Adrenal gland (tissue), 5 donors: Measurements from ENCODE around the gene NACC2.

Source experiments
- CTCF ChIP-seq, 6 experiments: fragments of 450-650 bp in 4 of 6; fragments of 200-600 bp in 2 of 6; sonication (generic) in 1 of 6; IDR thresholded peaks; 1 replicate in 5 of 6; 2 replicates in 1 of 6; pipeline versions ENCODE4 v1.5.1 to v1.8.0; 2016 to 2021; ENCODE audit warnings: antibody characterized with exemption in 6 of 6, mild to moderate bottlenecking in 2 of 6, moderate library complexity in 1 of 6
- POLR2A ChIP-seq, 2 donors: fragments of 450-650 bp; IDR thresholded peaks; one replicate each; pipeline ENCODE4 v1.6.1; 2017; ENCODE audit warnings: antibody characterized with exemption in 2 of 2, mild to moderate bottlenecking in 2 of 2, moderate library complexity in 1 of 2
- donor health status: DM: no; HTN: no; CAD: no.

- peak in 1 of 6 experiments; percentile 10 for TF ChIP-seq CTCF (IDR thresholded peaks at IDR 0.05)
- no peak for TF ChIP-seq POLR2A (IDR thresholded peaks at IDR 0.05)
These were observed 15.3 kb upstream of the NACC2 start for GRCh38 chr9:136110082-136111061.
